HEK293 (cell line): ENCODE measurements around the gene NDUFS1.

ENCODE experiments used
- KLF1 ChIP-seq: fragments of 450-650 bp; formaldehyde crosslinking; IDR thresholded peaks from 2 replicates; pipeline ENCODE4 v1.5.1; 2016; ENCODE audit warnings: missing biosample characterization, missing genetic modification characterization
- MYNN ChIP-seq: fragments of 450-650 bp; formaldehyde crosslinking; IDR thresholded peaks from 2 replicates; pipeline ENCODE4 v1.5.1; 2016; ENCODE audit warnings: missing biosample characterization, missing genetic modification characterization, borderline replicate concordance
- REPIN1 ChIP-seq: fragments of 450-650 bp; formaldehyde crosslinking; IDR thresholded peaks from 2 replicates; pipeline ENCODE4 v1.5.1; 2017; ENCODE audit warnings: missing biosample characterization, missing genetic modification characterization, low read depth
- SCRT1 ChIP-seq: fragments of 450-650 bp; formaldehyde crosslinking; IDR thresholded peaks from 2 replicates; pipeline ENCODE4 v1.5.1; 2016; ENCODE audit warnings: missing biosample characterization, missing genetic modification characterization, borderline replicate concordance
- ZFHX2 ChIP-seq: fragments of 450-650 bp; formaldehyde crosslinking; conservative IDR thresholded peaks from 2 replicates; pipeline ENCODE4 v1.5.1; 2016; ENCODE audit warnings: missing biosample characterization, missing genetic modification characterization
- ZFP37 ChIP-seq: fragments of 450-650 bp; formaldehyde crosslinking; IDR thresholded peaks from 2 replicates; pipeline ENCODE4 v1.5.1; 2016; ENCODE audit warnings: missing biosample characterization, missing genetic modification characterization
- ZNF169 ChIP-seq: fragments of 450-650 bp; formaldehyde crosslinking; IDR thresholded peaks from 2 replicates; pipeline ENCODE4 v1.5.1; 2016; ENCODE audit warnings: missing biosample characterization, missing genetic modification characterization
- ZNF174 ChIP-seq: fragments of 450-650 bp; formaldehyde crosslinking; IDR thresholded peaks from 2 replicates; pipeline ENCODE4 v1.5.0; 2017; ENCODE audit warnings: missing biosample characterization, mild to moderate bottlenecking, missing genetic modification characterization
- ZNF202 ChIP-seq: fragments of 450-650 bp; formaldehyde crosslinking; IDR thresholded peaks from 2 replicates; pipeline ENCODE4 v1.5.1; 2016; ENCODE audit warnings: missing biosample characterization, missing genetic modification characterization, borderline replicate concordance
- ZNF221 ChIP-seq: fragments of 450-650 bp; formaldehyde crosslinking; IDR thresholded peaks from 2 replicates; pipeline ENCODE4 v1.5.1; 2017; ENCODE audit warnings: missing biosample characterization, missing genetic modification characterization, borderline replicate concordance
- ZNF302 ChIP-seq: fragments of 450-650 bp; formaldehyde crosslinking; IDR thresholded peaks from 2 replicates; pipeline ENCODE4 v1.5.1; 2016; ENCODE audit warnings: missing biosample characterization, missing genetic modification characterization, low read depth
- ZNF354C ChIP-seq: fragments of 450-650 bp; formaldehyde crosslinking; IDR thresholded peaks from 2 replicates; pipeline ENCODE4 v1.5.1; 2016; ENCODE audit warnings: missing biosample characterization, missing genetic modification characterization, low read depth, borderline replicate concordance
- ZNF366 ChIP-seq: fragments of 450-650 bp; formaldehyde crosslinking; conservative IDR thresholded peaks from 2 replicates; pipeline ENCODE4 v1.5.1; 2016; ENCODE audit warnings: missing biosample characterization, missing genetic modification characterization
- ZNF521 ChIP-seq: fragments of 450-650 bp; formaldehyde crosslinking; IDR thresholded peaks from 2 replicates; pipeline ENCODE4 v1.5.1; 2017; ENCODE audit warnings: missing biosample characterization, mild to moderate bottlenecking, missing genetic modification characterization
- ZNF530 ChIP-seq: fragments of 450-650 bp; formaldehyde crosslinking; IDR thresholded peaks from 2 replicates; pipeline ENCODE4 v1.5.1; 2016; ENCODE audit warnings: low read depth, missing biosample characterization, missing genetic modification characterization
- ZNF548 ChIP-seq: fragments of 450-650 bp; formaldehyde crosslinking; IDR thresholded peaks from 2 replicates; pipeline ENCODE4 v1.5.1; 2016; ENCODE audit warnings: missing biosample characterization, missing genetic modification characterization
- ZNF549 ChIP-seq: fragments of 450-650 bp; IDR thresholded peaks from 2 replicates; pipeline ENCODE4 v1.5.1; 2018; ENCODE audit warnings: missing biosample characterization, missing genetic modification characterization, mild to moderate bottlenecking, inconsistent platforms, moderate library complexity
- ZNF555 ChIP-seq: fragments of 450-650 bp; formaldehyde crosslinking; conservative IDR thresholded peaks from 2 replicates; pipeline ENCODE4 v1.5.1; 2017; ENCODE audit warnings: missing biosample characterization, mild to moderate bottlenecking, missing genetic modification characterization, inconsistent platforms
- ZNF585B ChIP-seq: fragments of 450-650 bp; formaldehyde crosslinking; IDR thresholded peaks from 2 replicates; pipeline ENCODE4 v1.5.1; 2016; ENCODE audit warnings: missing biosample characterization, missing genetic modification characterization
- ZNF610 ChIP-seq: fragments of 450-650 bp; formaldehyde crosslinking; IDR thresholded peaks from 2 replicates; pipeline ENCODE4 v1.5.1; 2016; ENCODE audit warnings: missing biosample characterization, missing genetic modification characterization, borderline replicate concordance
- ZNF621 ChIP-seq: fragments of 450-650 bp; formaldehyde crosslinking; IDR thresholded peaks from 2 replicates; pipeline ENCODE4 v1.5.1; 2017; ENCODE audit warnings: missing biosample characterization, missing genetic modification characterization
- ZNF624 ChIP-seq: fragments of 450-650 bp; formaldehyde crosslinking; IDR thresholded peaks from 2 replicates; pipeline ENCODE4 v1.5.1; 2017; ENCODE audit warnings: missing biosample characterization, missing genetic modification characterization
- ZNF654 ChIP-seq: fragments of 450-650 bp; formaldehyde crosslinking; IDR thresholded peaks from 2 replicates; pipeline ENCODE4 v1.5.1; 2016; ENCODE audit warnings: low read depth, missing biosample characterization, missing genetic modification characterization
- ZNF747 ChIP-seq: fragments of 450-650 bp; formaldehyde crosslinking; IDR thresholded peaks from 2 replicates; pipeline ENCODE4 v1.5.1; 2016; ENCODE audit warnings: missing biosample characterization, missing genetic modification characterization
- ZNF791 ChIP-seq: fragments of 450-650 bp; formaldehyde crosslinking; IDR thresholded peaks from 2 replicates; pipeline ENCODE4 v1.5.1; 2016; ENCODE audit warnings: missing biosample characterization, missing genetic modification characterization
- ZSCAN30 ChIP-seq: fragments of 450-650 bp; IDR thresholded peaks from 2 replicates; pipeline ENCODE4 v1.5.1; 2018; ENCODE audit warnings: missing biosample characterization, mild to moderate bottlenecking, missing genetic modification characterization, moderate library complexity
- TF ChIP-seq, protein P1 (sequence below): fragments of 450-650 bp; formaldehyde crosslinking; IDR thresholded peaks from 2 replicates; pipeline ENCODE4 v1.5.1; 2017; ENCODE audit warnings: missing biosample characterization, missing genetic modification characterization
- TF ChIP-seq, protein P2 (sequence below): fragments of 450-650 bp; formaldehyde crosslinking; IDR thresholded peaks from 2 replicates; pipeline ENCODE4 v1.5.1; 2017; ENCODE audit warnings: missing biosample characterization, missing genetic modification characterization
- TF ChIP-seq, protein P3 (sequence below): fragments of 450-650 bp; formaldehyde crosslinking; IDR thresholded peaks from 2 replicates; pipeline ENCODE4 v1.5.1; 2016; ENCODE audit warnings: missing biosample characterization, missing genetic modification characterization
- TF ChIP-seq, protein P4 (sequence below): fragments of 450-650 bp; formaldehyde crosslinking; IDR thresholded peaks from 2 replicates; pipeline ENCODE4 v1.5.1; 2016; ENCODE audit warnings: missing biosample characterization, missing genetic modification characterization
- TF ChIP-seq, protein P5 (sequence below): fragments of 450-650 bp; formaldehyde crosslinking; IDR thresholded peaks from 2 replicates; pipeline ENCODE4 v1.5.1; 2016; ENCODE audit warnings: missing biosample characterization, missing genetic modification characterization

NDUFS1 gene

DNA sequence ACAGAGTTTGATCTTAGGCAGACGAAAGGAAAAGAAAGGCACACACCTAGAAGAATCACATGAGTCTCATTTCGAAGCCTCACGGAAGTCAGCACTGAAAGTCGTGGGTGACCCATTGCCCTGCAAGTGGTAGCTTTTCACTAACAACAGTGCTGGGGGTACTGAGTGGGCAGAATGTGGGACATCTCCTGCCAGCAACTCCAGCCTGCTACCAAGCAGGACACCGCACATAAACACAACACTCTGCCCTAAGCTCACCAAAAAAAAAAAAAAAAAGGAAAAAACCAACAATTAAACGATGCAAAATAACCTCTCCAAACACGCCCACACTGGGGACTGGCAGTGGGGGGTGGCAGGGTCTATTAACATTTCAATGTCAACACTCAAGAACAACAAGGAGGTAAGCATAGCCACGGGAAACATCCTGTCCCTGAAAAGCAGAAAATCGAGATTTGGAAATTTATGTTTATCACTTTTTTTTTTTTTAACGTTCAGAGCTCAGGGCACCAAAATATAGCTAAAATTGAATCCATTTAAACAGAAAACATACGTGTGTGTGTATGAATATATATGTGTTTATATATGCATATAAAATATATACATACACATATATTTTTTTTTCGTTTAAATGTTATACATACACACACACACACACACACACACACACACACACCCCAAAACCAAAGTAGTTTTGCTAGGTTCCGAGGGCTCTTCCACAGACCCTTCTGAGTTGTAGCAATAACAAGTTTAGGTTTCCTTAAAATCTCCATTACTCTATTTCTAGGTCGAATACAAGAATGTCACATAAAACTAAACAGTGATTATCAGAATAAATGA is 75.4 kb downstream of the NDUFS1 start (continued):
- TF ChIP-seq ZNF585B (peak; percentile 62), ZNF654 (tag by site-specific recombination) (no peak), ZNF610 (tag by site-specific recombination) (no peak), ZNF302 (no peak), ZNF621 (no peak), ZNF174 (tag by site-specific recombination) (no peak), ZNF521 (tag by site-specific recombination) (no peak), SCRT1 (tag by site-specific recombination) (no peak), ZNF530 (tag by site-specific recombination) (no peak), MYNN (no peak), ZFP37 (tag by site-specific recombination) (no peak; the same call in 1 of the 2 replicates), ZSCAN30 (tag by site-specific recombination) (no peak), ZNF354C (tag by site-specific recombination) (no peak), ZNF548 (no peak), ZNF747 (tag by site-specific recombination) (no peak), REPIN1 (tag by site-specific recombination) (no peak), KLF1 (no peak), ZNF169 (tag by site-specific recombination) (no peak), ZNF555 (tag by site-specific recombination) (no peak), ZNF221 (tag by site-specific recombination) (no peak), ZNF624 (tag by site-specific recombination) (no peak), ZNF791 (tag by site-specific recombination) (no peak), ZNF202 (tag by site-specific recombination) (no peak), ZNF549 (tag by site-specific recombination) (no peak), ZNF366 (tag by site-specific recombination) (no peak), ZFHX2 (tag by site-specific recombination) (peak; percentile 90)
- TF ChIP-seq, protein P1, sequence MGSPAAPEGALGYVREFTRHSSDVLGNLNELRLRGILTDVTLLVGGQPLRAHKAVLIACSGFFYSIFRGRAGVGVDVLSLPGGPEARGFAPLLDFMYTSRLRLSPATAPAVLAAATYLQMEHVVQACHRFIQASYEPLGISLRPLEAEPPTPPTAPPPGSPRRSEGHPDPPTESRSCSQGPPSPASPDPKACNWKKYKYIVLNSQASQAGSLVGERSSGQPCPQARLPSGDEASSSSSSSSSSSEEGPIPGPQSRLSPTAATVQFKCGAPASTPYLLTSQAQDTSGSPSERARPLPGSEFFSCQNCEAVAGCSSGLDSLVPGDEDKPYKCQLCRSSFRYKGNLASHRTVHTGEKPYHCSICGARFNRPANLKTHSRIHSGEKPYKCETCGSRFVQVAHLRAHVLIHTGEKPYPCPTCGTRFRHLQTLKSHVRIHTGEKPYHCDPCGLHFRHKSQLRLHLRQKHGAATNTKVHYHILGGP = no peak
- TF ChIP-seq, protein P2, sequence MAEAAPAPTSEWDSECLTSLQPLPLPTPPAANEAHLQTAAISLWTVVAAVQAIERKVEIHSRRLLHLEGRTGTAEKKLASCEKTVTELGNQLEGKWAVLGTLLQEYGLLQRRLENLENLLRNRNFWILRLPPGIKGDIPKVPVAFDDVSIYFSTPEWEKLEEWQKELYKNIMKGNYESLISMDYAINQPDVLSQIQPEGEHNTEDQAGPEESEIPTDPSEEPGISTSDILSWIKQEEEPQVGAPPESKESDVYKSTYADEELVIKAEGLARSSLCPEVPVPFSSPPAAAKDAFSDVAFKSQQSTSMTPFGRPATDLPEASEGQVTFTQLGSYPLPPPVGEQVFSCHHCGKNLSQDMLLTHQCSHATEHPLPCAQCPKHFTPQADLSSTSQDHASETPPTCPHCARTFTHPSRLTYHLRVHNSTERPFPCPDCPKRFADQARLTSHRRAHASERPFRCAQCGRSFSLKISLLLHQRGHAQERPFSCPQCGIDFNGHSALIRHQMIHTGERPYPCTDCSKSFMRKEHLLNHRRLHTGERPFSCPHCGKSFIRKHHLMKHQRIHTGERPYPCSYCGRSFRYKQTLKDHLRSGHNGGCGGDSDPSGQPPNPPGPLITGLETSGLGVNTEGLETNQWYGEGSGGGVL = no peak
- TF ChIP-seq, protein P3, sequence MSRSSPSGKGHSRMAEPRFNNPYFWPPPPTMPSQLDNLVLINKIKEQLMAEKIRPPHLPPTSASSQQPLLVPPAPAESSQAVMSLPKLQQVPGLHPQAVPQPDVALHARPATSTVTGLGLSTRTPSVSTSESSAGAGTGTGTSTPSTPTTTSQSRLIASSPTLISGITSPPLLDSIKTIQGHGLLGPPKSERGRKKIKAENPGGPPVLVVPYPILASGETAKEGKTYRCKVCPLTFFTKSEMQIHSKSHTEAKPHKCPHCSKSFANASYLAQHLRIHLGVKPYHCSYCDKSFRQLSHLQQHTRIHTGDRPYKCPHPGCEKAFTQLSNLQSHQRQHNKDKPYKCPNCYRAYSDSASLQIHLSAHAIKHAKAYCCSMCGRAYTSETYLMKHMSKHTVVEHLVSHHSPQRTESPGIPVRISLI (tag by site-specific recombination) = peak; percentile 62
- TF ChIP-seq, protein P4, sequence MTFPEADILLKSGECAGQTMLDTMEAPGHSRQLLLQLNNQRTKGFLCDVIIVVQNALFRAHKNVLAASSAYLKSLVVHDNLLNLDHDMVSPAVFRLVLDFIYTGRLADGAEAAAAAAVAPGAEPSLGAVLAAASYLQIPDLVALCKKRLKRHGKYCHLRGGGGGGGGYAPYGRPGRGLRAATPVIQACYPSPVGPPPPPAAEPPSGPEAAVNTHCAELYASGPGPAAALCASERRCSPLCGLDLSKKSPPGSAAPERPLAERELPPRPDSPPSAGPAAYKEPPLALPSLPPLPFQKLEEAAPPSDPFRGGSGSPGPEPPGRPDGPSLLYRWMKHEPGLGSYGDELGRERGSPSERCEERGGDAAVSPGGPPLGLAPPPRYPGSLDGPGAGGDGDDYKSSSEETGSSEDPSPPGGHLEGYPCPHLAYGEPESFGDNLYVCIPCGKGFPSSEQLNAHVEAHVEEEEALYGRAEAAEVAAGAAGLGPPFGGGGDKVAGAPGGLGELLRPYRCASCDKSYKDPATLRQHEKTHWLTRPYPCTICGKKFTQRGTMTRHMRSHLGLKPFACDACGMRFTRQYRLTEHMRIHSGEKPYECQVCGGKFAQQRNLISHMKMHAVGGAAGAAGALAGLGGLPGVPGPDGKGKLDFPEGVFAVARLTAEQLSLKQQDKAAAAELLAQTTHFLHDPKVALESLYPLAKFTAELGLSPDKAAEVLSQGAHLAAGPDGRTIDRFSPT = 0 out of 2 replicates have a peak, but pooled peaks have one; percentile 13
- TF ChIP-seq, protein P5, sequence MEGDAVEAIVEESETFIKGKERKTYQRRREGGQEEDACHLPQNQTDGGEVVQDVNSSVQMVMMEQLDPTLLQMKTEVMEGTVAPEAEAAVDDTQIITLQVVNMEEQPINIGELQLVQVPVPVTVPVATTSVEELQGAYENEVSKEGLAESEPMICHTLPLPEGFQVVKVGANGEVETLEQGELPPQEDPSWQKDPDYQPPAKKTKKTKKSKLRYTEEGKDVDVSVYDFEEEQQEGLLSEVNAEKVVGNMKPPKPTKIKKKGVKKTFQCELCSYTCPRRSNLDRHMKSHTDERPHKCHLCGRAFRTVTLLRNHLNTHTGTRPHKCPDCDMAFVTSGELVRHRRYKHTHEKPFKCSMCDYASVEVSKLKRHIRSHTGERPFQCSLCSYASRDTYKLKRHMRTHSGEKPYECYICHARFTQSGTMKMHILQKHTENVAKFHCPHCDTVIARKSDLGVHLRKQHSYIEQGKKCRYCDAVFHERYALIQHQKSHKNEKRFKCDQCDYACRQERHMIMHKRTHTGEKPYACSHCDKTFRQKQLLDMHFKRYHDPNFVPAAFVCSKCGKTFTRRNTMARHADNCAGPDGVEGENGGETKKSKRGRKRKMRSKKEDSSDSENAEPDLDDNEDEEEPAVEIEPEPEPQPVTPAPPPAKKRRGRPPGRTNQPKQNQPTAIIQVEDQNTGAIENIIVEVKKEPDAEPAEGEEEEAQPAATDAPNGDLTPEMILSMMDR (tag by site-specific recombination) = no peak
